HCT116 (cell line): ENCODE results near the gene EFNB1. TPM values are rescaled to one million over a fixed set of nuclear protein-coding genes. Genes with fewer than 3 reads are reported as not detected.

ENCODE experiments used
- ATAC-seq: fragments of 200-7000 bp; cut with Tn5 transposase; 2 replicates; pipeline ENCODE4 v1.9.1; 2020; ENCODE audit warnings: mild to moderate bottlenecking, moderate library complexity
- BruUV-seq: library from RNA; stranded (reverse); fragments of 400-500 nt; replicated peaks from 2 replicates; lab custom pipeline; 2021; lab: Mats Ljungman, UMichigan
- CTCF ChIA-PET: fragments of 300-600 bp; sonication (Branson Sonifier 250); formaldehyde crosslinking; loops from one replicate; lab custom pipeline; 2021; ENCODE audit warnings: antibody characterized with exemption; lab: Charles Lee
- POLR2A ChIA-PET: fragments of 300-600, 350-600 bp; sonication (Branson Sonifier 250); formaldehyde crosslinking; loops from one replicate; lab custom pipeline; 2021; ENCODE audit warnings: antibody characterized with exemption; lab: Charles Lee
- RAD21 ChIA-PET, 2 experiments: fragments of 300-600 bp; sonication (Branson Sonifier 250); formaldehyde crosslinking; loops; one replicate each; lab custom pipeline; 2023; ENCODE audit warnings: low total read pairs in 2 of 2; ENCODE audit not compliant: uncharacterized antibody in 2 of 2, unreplicated experiment in 2 of 2, low non-redundant PET in 1 of 2; lab: Charles Lee
- DNase-seq: peaks from one replicate; pipeline ENCODE4 v3.0.0-alpha.2; 2010; ENCODE audit warnings: low read depth, low spot score
- H2AFZ ChIP-seq: fragments of 200-600 bp; shearing (Covaris generic), sonication (generic); 2 replicates; pipeline ENCODE4 v1.6.1; 2017; ENCODE audit warnings: low read depth, mixed run types, mixed read lengths, antibody characterized with exemption, low read length; ENCODE audit not compliant: poor library complexity, severe bottlenecking
- H3K27ac ChIP-seq: 2 replicates; pipeline ENCODE4 v1.5.1; 2012; ENCODE audit warnings: low read depth, low read length
- H3K27me3 ChIP-seq: fragments of 200-600 bp; sonication (generic); 2 replicates; pipeline ENCODE4 v1.6.1; 2016; ENCODE audit warnings: mixed run types, low read length, mixed read lengths; ENCODE audit not compliant: insufficient read depth
- H3K36me3 ChIP-seq, 2 experiments: fragments of 200-500 bp in 1 of 2; fragments of 200-600 bp in 1 of 2; sonication (Bioruptor generic) in 1 of 2; sonication (generic) in 1 of 2; 2 replicates each; pipeline versions ENCODE4 v1.5.1 to v1.6.1; 2014 to 2016; ENCODE audit warnings: low read length in 2 of 2, inconsistent platforms in 1 of 2, mixed read lengths in 1 of 2, mixed run types in 1 of 2; ENCODE audit not compliant: insufficient read depth in 2 of 2, control insufficient read depth in 1 of 2
- H3K4me1 ChIP-seq, 2 experiments: fragments of 200-600 bp in 1 of 2; sonication (generic) in 1 of 2; 2 replicates each; pipeline versions ENCODE4 v1.5.1 to v1.6.1; 2012 to 2017; ENCODE audit warnings: low read length in 2 of 2, inconsistent platforms in 1 of 2, mild to moderate bottlenecking in 1 of 2, mixed read lengths in 1 of 2, mixed run types in 1 of 2, moderate library complexity in 1 of 2; ENCODE audit not compliant: insufficient read depth in 2 of 2, control insufficient read depth in 1 of 2
- H3K4me2 ChIP-seq: fragments of 200-600 bp; sonication (generic); 2 replicates; pipeline ENCODE4 v1.6.1; 2017; ENCODE audit warnings: mixed run types, low read length, mixed read lengths
- H3K4me3 ChIP-seq, 2 experiments: fragments of 200-600 bp in 1 of 2; sonication (generic) in 1 of 2; replicated peaks in 1 of 2; 2 replicates each; pipeline ENCODE4 v1.5.1; 2011 to 2016; ENCODE audit warnings: low read length in 2 of 2, control low read depth in 1 of 2, low read depth in 1 of 2, mild to moderate bottlenecking in 1 of 2, mixed read lengths in 1 of 2, mixed run types in 1 of 2
- H3K79me2 ChIP-seq: fragments of 200-600 bp; sonication (generic); 2 replicates; pipeline ENCODE4 v1.6.1; 2017; ENCODE audit warnings: mild to moderate bottlenecking, mixed run types, low read length, moderate library complexity, mixed read lengths; ENCODE audit not compliant: insufficient read depth
- H3K9ac ChIP-seq: fragments of 200-600 bp; sonication (generic); 2 replicates; pipeline ENCODE4 v1.6.1; 2016; ENCODE audit warnings: low read length, mixed read lengths
- H3K9me2 ChIP-seq: fragments of 200-600 bp; sonication (generic), shearing (Covaris generic); 2 replicates; pipeline ENCODE4 v1.6.1; 2017; ENCODE audit warnings: mixed run types, mild to moderate bottlenecking, moderate library complexity; ENCODE audit not compliant: insufficient read depth
- H3K9me3 ChIP-seq, 2 experiments: fragments of 200-500 bp in 1 of 2; fragments of 200-600 bp in 1 of 2; sonication (Bioruptor generic) in 1 of 2; sonication (generic) in 1 of 2; 2 replicates each; pipeline ENCODE4 v1.6.1; 2014 to 2017; ENCODE audit warnings: low read length in 2 of 2, mixed read lengths in 2 of 2, inconsistent platforms in 1 of 2, low read depth in 1 of 2, mild to moderate bottlenecking in 1 of 2, mixed run types in 1 of 2, moderate library complexity in 1 of 2; ENCODE audit not compliant: control insufficient read depth in 1 of 2, insufficient read depth in 1 of 2
- H4K20me1 ChIP-seq: fragments of 200-600 bp; sonication (generic), shearing (Covaris generic); 2 replicates; pipeline ENCODE4 v1.6.1; 2017; ENCODE audit warnings: mixed run types, mild to moderate bottlenecking, moderate library complexity; ENCODE audit not compliant: insufficient read depth
- CBX3 ChIP-seq: IDR thresholded peaks from 2 replicates; pipeline ENCODE4 v1.6.1; 2012; ENCODE audit warnings: low read depth
- CEBPB ChIP-seq: IDR thresholded peaks from 2 replicates; pipeline ENCODE4 v1.6.1; 2012; ENCODE audit warnings: low read depth
- CTCF ChIP-seq, 3 experiments: fragments of 200-600 bp in 1 of 3; sonication (generic) in 1 of 3; IDR thresholded peaks in 2 of 3; conservative IDR thresholded peaks in 1 of 3; 2 replicates each; pipeline ENCODE4 v1.5.1; 2012 to 2017; ENCODE audit warnings: low read depth in 2 of 3, low read length in 2 of 3, antibody characterized with exemption in 1 of 3, borderline replicate concordance in 1 of 3, control low read depth in 1 of 3, mild to moderate bottlenecking in 1 of 3, mixed read lengths in 1 of 3, mixed run types in 1 of 3, moderate library complexity in 1 of 3; ENCODE audit not compliant: insufficient read depth in 1 of 3
- ELF1 ChIP-seq: IDR thresholded peaks from 2 replicates; pipeline ENCODE4 v1.6.1; 2012; ENCODE audit warnings: low read depth, borderline replicate concordance
- EZH2 ChIP-seq: fragments of 200-600 bp; sonication (generic); IDR thresholded peaks from 2 replicates; pipeline ENCODE4 v1.6.1; 2017; ENCODE audit warnings: antibody characterized with exemption, mixed run types
- EZH2phosphoT487 ChIP-seq: fragments of 200-600 bp; IDR thresholded peaks from 2 replicates; pipeline ENCODE4 v1.6.1; 2018; ENCODE audit warnings: antibody characterized with exemption, borderline replicate concordance
- FOSL1 ChIP-seq: IDR thresholded peaks from 2 replicates; pipeline ENCODE4 v1.6.1; 2012; ENCODE audit warnings: low read depth
- JUND ChIP-seq: IDR thresholded peaks from 2 replicates; pipeline ENCODE4 v1.6.1; 2012
- POLR2A ChIP-seq: IDR thresholded peaks from 2 replicates; pipeline ENCODE4 v1.7.0; 2011; ENCODE audit warnings: borderline replicate concordance; ENCODE audit not compliant: insufficient read depth, insufficient read length; ENCODE audit errors: extremely low read depth
- POLR2AphosphoS5 ChIP-seq: IDR thresholded peaks from 2 replicates; pipeline ENCODE4 v1.6.1; 2011; ENCODE audit warnings: mild to moderate bottlenecking, low read depth, low read length, moderate library complexity
- RAD21 ChIP-seq: IDR thresholded peaks from 2 replicates; pipeline ENCODE4 v1.6.1; 2012; ENCODE audit warnings: low read depth, mild to moderate bottlenecking
- SIN3A ChIP-seq: IDR thresholded peaks from 2 replicates; pipeline ENCODE4 v1.6.1; 2012; ENCODE audit warnings: low read depth
- SRF ChIP-seq: IDR thresholded peaks from 2 replicates; pipeline ENCODE4 v1.6.1; 2012; ENCODE audit warnings: low read depth
- ZFX ChIP-seq: fragments of 450-650 bp; IDR thresholded peaks from 2 replicates; pipeline ENCODE4 v1.6.1; 2017
- ZNF274 ChIP-seq: fragments of 200-500 bp; sonication (Bioruptor generic); IDR thresholded peaks from 2 replicates; pipeline ENCODE4 v1.6.1; 2014; ENCODE audit warnings: mild to moderate bottlenecking, low read depth, low read length, inconsistent platforms
- intact Hi-C: fragments of 100-400 bp; cut with micrococcal nuclease; formaldehyde crosslinking; loops from 2 replicates; pipeline ENCODE4 v1.10.0; 2022
- total RNA-seq: library from RNA; stranded (reverse); gene quantifications from one replicate; pipeline ENCODE4 v1.2.1, GENCODE V29; 2021; ENCODE audit not compliant: unreplicated experiment
- TF ChIP-seq, protein P1 (sequence below): IDR thresholded peaks from 2 replicates; pipeline ENCODE4 v1.6.1; 2012
- TF ChIP-seq, protein P2 (sequence below): IDR thresholded peaks from 2 replicates; pipeline ENCODE4 v1.6.1; 2011; ENCODE audit warnings: mild to moderate bottlenecking, low read length, moderate library complexity; ENCODE audit not compliant: insufficient replicate concordance; ENCODE audit errors: extremely low read depth
- TF ChIP-seq, protein P3 (sequence below): IDR thresholded peaks from 2 replicates; pipeline ENCODE4 v1.6.1; 2012
- TF ChIP-seq, protein P4 (sequence below): IDR thresholded peaks from 2 replicates; pipeline ENCODE4 v1.6.1; 2012; ENCODE audit warnings: low read depth

Gene EFNB1
- total RNA-seq, 1 experiment from 2014 or later, result 14.7 TPM

DNA sequence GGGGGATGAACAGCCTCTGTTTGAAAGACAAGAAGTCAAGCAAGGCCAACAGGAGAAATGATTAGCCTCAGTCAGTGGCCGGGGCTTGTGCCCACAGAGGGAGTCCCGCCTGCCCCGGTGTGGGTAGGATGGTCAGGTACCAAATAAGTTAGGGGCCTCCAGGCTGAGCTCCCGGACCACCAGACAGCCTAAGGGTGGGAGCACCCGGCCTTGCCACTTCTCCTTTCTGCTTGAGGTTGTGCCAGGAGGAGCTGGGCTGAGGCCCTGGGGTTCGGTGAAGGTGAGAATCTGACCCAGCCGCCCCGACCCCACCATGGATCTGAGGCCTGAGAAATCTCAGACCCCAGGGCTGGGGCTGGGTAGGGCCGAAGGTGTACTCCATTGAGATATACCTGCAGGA, 48.8 kb downstream of the EFNB1 start:
- no peak overlapping the region for H3K4me2 ChIP-seq
- H3K27ac ChIP-seq, result no peak overlapping the region
- H3K79me2 ChIP-seq, result no peaks in the 10 kb centered on the region
- no peaks in the 10 kb centered on the region for H3K27me3 ChIP-seq
- CTCF ChIA-PET, result no interaction called here
- intact Hi-C loops, result no loop called here
- no peaks in the 10 kb centered on the region for H3K36me3 ChIP-seq
- no peak overlapping the region for H3K4me3 ChIP-seq
- no peak overlapping the region for H3K9ac ChIP-seq
- no TSS peak for BruUV-seq
- ATAC-seq (no peak), DNase-seq (no peak)
- no peaks in the 10 kb centered on the region for H4K20me1 ChIP-seq
- RAD21 ChIA-PET, result no interaction called here
- no peaks in the 10 kb centered on the region for H3K9me2 ChIP-seq
- no peaks in the 10 kb centered on the region for H3K9me3 ChIP-seq
- H3K4me1 ChIP-seq, result no peaks in the 10 kb centered on the region
- POLR2A ChIA-PET, result interaction anchor here (1.5 kb wide), 1 partner anchor 49 kb away, joined by 3 read pairs; the partner anchor contains the start of gene EFNB1
- no peak for TF ChIP-seq RAD21
- TF ChIP-seq SRF, result no peak
- TF ChIP-seq, protein P1, sequence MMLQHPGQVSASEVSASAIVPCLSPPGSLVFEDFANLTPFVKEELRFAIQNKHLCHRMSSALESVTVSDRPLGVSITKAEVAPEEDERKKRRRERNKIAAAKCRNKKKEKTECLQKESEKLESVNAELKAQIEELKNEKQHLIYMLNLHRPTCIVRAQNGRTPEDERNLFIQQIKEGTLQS, result no peak
- no peak for TF ChIP-seq CBX3
- TF ChIP-seq CEBPB, result no peak
- TF ChIP-seq, protein P2, sequence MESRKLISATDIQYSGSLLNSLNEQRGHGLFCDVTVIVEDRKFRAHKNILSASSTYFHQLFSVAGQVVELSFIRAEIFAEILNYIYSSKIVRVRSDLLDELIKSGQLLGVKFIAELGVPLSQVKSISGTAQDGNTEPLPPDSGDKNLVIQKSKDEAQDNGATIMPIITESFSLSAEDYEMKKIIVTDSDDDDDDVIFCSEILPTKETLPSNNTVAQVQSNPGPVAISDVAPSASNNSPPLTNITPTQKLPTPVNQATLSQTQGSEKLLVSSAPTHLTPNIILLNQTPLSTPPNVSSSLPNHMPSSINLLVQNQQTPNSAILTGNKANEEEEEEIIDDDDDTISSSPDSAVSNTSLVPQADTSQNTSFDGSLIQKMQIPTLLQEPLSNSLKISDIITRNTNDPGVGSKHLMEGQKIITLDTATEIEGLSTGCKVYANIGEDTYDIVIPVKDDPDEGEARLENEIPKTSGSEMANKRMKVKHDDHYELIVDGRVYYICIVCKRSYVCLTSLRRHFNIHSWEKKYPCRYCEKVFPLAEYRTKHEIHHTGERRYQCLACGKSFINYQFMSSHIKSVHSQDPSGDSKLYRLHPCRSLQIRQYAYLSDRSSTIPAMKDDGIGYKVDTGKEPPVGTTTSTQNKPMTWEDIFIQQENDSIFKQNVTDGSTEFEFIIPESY, result no peak
- TF ChIP-seq EZH2phosphoT487, result no peak
- TF ChIP-seq, protein P3, sequence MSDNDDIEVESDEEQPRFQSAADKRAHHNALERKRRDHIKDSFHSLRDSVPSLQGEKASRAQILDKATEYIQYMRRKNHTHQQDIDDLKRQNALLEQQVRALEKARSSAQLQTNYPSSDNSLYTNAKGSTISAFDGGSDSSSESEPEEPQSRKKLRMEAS, result no peak
- TF ChIP-seq JUND, result no peak
- no peak for TF ChIP-seq EZH2
- no peak for TF ChIP-seq FOSL1
- TF ChIP-seq ELF1, result no peak
- TF ChIP-seq SIN3A, result no peak
- TF ChIP-seq CTCF (IDR thresholded peaks at IDR 0.05 in 2 of 3, conservative IDR thresholded peaks at IDR 0.05 in 1 of 3; ENCODE audit: borderline replicate concordance in 1 of 3, insufficient read depth in 1 of 3, low read depth in 2 of 3, low read length in 2 of 3), result no peak
- TF ChIP-seq ZFX, result no peak
- TF ChIP-seq POLR2AphosphoS5, result no peak
- no peak for TF ChIP-seq POLR2A
- TF ChIP-seq, protein P4, sequence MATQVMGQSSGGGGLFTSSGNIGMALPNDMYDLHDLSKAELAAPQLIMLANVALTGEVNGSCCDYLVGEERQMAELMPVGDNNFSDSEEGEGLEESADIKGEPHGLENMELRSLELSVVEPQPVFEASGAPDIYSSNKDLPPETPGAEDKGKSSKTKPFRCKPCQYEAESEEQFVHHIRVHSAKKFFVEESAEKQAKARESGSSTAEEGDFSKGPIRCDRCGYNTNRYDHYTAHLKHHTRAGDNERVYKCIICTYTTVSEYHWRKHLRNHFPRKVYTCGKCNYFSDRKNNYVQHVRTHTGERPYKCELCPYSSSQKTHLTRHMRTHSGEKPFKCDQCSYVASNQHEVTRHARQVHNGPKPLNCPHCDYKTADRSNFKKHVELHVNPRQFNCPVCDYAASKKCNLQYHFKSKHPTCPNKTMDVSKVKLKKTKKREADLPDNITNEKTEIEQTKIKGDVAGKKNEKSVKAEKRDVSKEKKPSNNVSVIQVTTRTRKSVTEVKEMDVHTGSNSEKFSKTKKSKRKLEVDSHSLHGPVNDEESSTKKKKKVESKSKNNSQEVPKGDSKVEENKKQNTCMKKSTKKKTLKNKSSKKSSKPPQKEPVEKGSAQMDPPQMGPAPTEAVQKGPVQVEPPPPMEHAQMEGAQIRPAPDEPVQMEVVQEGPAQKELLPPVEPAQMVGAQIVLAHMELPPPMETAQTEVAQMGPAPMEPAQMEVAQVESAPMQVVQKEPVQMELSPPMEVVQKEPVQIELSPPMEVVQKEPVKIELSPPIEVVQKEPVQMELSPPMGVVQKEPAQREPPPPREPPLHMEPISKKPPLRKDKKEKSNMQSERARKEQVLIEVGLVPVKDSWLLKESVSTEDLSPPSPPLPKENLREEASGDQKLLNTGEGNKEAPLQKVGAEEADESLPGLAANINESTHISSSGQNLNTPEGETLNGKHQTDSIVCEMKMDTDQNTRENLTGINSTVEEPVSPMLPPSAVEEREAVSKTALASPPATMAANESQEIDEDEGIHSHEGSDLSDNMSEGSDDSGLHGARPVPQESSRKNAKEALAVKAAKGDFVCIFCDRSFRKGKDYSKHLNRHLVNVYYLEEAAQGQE, result no peak
- TF ChIP-seq ZNF274, result no peak
- H2AFZ ChIP-seq, result no peak overlapping the region
